HG03575 (cell line): Measurements from ENCODE around the gene TNRC6C.
"Not testable (repeated sequence)": the region's sequence is repeated elsewhere in the genome, so short reads cannot be mapped to it uniquely, and the experiment has no call there.

Experiments used
- ATAC-seq: cut with Tn5 transposase; IDR thresholded peaks from one replicate; pipeline ENCODE4 v1.9.1; 2021; ENCODE audit not compliant: unreplicated experiment, insufficient number of reproducible peaks, low FRiP score; ENCODE audit errors: extremely low read depth

TNRC6C gene

GRCh38 chr17:78057113-78057740 is 98.7 kb downstream of the TNRC6C start:
- ATAC-seq = no peak

- ATAC-seq = no peak
Observed at GRCh38 chr17:78058001-78058400, 99.5 kb downstream of the TNRC6C start.

- no peak for ATAC-seq
Observed at GRCh38 chr17:78058581-78058980, 100.1 kb downstream of the TNRC6C start.

GRCh38 chr17:78062596-78062995 is 104.1 kb downstream of the TNRC6C start:
- ATAC-seq = no peak

- ATAC-seq = no peak
Observed at GRCh38 chr17:78063489-78063888, 105.0 kb downstream of the TNRC6C start.

- ATAC-seq = no peak
Observed at GRCh38 chr17:78064708-78065107, 106.2 kb downstream of the TNRC6C start.

- ATAC-seq = not testable (repeated sequence)
Observed at GRCh38 chr17:78066976-78067375, 108.5 kb downstream of the TNRC6C start.

GRCh38 chr17:78069695-78070094 is 111.2 kb downstream of the TNRC6C start:
- ATAC-seq = no peak

GRCh38 chr17:78072961-78073360 is 114.5 kb downstream of the TNRC6C start:
- no peak for ATAC-seq

- no peak for ATAC-seq
Observed at GRCh38 chr17:78075011-78075410, 116.5 kb downstream of the TNRC6C start.

- ATAC-seq = no peak
Observed at GRCh38 chr17:78075545-78075944, 117.0 kb downstream of the TNRC6C start.

- no peak for ATAC-seq
Observed at GRCh38 chr17:78079253-78079652, 120.8 kb downstream of the TNRC6C start.

GRCh38 chr17:78081551-78081950 is 123.0 kb downstream of the TNRC6C start:
- no peak for ATAC-seq

GRCh38 chr17:78082355-78082872 is 123.9 kb downstream of the TNRC6C start:
- not testable (repeated sequence) for ATAC-seq

GRCh38 chr17:78082988-78083387 is 124.5 kb downstream of the TNRC6C start:
- ATAC-seq = no peak

- ATAC-seq = no peak
Observed at GRCh38 chr17:78086740-78087139, 128.2 kb downstream of the TNRC6C start.

GRCh38 chr17:78088529-78088928 is 130.0 kb downstream of the TNRC6C start:
- ATAC-seq = no peak

- no peak for ATAC-seq
Observed at GRCh38 chr17:78089576-78090281, 131.2 kb downstream of the TNRC6C start.

GRCh38 chr17:78092794-78093324 is 134.4 kb downstream of the TNRC6C start:
- ATAC-seq = no peak

- ATAC-seq = no peak
Observed at GRCh38 chr17:78095035-78095434, 136.5 kb downstream of the TNRC6C start.
